Measurements from ENCODE around the gene SRRM2.

Gene SRRM2

GRCh38 chr16:2740476-2740875, 12.0 kb upstream of the SRRM2 start:
- DNase-seq, result no peak

- DNase-seq, result no peak
These were observed 11.3 kb upstream of the SRRM2 start for GRCh38 chr16:2741168-2741567.

DNA sequence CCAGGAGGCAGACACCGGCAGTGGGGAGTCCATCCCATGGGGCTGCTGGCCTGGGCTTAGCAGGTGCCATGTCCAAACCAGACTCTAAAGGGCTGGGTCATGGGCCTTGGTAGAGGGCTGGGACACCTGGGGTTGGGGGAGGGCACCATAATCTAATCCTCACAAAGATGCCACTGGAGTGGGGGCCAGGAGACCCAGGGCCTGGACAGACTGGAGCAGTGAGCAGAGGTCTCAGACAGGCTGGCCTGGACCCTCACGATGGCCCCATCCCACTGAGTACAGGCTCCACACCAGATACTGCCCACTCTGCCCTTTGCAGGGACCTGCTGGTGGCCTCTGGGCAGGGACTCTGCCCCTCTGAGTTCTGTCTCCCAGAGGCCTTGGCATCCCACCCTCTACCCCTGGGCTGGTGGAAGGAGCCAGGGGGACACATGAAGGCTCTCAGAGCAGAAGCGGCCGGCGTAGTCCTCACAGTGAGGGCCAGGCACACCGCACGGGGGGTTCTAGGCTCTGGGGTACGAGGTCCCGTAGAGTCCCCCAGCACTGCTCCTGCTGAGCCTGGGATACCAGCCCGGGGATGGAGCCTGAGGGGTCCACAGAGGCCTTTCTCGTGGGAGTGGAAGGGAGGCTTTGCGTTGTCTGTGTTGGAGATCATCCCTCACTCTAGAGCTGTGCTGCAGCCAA, 10.0 kb upstream of the SRRM2 start:
- DNase-seq, result no peak

- no peak for DNase-seq
These were observed 9.2 kb upstream of the SRRM2 start for GRCh38 chr16:2743007-2743810.

DNA sequence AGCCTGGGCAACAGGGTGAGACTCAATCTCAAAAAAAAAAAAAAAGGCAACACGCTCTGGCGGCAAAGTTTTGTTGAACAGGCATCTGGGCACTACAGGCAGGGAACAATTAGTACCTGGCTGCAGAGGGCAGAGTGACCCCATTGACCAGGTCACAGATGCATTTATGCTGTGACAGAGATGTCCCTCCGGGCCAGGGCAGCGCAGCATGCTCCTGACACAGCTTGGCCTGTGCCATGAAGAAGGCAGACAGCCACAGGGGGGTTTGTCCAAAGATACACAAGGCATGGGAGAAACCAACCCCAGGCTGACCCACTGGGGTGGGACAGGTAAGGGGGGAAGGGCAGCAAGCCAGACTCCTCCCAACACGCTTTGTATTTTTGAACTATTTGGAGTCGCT, 7.7 kb upstream of the SRRM2 start:
- DNase-seq, result no peak

GRCh38 chr16:2745116-2745890, 7.1 kb upstream of the SRRM2 start:
- DNase-seq, result no peak

GRCh38 chr16:2745961-2746360, 6.5 kb upstream of the SRRM2 start:
- DNase-seq, result no peak

DNA sequence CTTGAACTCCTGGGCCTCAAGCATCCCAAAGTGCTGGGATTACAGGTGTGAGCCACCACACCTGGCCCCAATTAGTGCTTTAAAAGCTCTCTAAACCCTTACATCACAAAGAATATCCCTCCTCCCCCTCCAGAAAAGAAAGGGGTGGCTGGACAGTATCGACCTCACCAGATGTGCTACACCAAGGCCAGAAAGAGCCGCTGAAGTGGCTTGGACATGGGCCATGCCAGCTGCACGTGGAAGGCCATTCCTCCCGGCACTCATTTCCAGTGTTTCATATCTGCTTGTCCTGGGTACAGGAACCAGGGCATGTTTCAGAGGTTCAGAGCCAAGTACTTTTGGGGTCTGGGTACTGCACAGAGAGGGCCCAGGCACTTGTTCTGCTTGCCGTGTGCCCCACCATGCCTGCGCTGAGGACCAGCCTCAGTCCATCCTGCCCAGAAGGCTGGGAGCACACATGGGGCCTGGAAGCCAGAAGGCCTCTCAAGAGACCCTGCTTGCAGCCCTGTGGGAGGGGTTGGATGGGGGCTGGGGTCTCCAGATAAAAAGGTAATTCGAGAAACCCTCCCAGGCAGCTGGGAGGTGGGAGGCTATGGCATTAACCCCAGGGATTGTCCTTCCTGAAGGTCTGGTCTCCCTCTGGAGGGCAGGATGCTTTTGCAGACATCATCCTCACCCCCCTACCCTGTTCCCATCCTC, 3.5 kb upstream of the SRRM2 start:
- no peak for DNase-seq

GRCh38 chr16:2749476-2749875, 3.0 kb upstream of the SRRM2 start:
- no peak for DNase-seq

- DNase-seq, result no peak
These were observed 2.5 kb upstream of the SRRM2 start for GRCh38 chr16:2749936-2750335.

GRCh38 chr16:2751577-2752034, 832 bp upstream of the SRRM2 start:
- DNase-seq, result peak; percentile 51

- DNase-seq, result peak; percentile 63
These were observed 653 bp downstream of the SRRM2 start for GRCh38 chr16:2752850-2753732.

- DNase-seq, result no peak
These were observed 1.2 kb downstream of the SRRM2 start for GRCh38 chr16:2753733-2754020.

DNA sequence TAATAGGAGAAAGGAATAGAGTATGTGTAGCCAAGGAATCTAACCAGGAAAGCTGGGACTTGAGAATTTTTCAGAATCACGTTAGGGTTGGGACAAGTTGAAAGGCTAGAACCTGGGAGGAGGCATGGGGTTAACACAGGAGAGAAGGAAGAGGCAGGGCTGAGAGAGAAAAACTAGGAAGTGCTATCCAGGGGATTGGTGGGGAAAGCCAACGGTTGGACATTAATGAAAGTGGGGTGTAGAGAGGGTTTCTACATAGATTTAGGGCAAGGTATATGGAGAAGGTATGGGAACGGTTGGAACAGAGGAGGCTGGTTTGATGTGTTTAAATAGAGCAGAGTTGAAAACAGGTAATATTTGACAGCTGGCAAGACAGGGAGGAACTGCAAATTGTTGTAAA, 2.7 kb downstream of the SRRM2 start:
- DNase-seq, result no peak

- DNase-seq, result no peak
These were observed 4.0 kb downstream of the SRRM2 start for GRCh38 chr16:2756288-2757015.

DNA sequence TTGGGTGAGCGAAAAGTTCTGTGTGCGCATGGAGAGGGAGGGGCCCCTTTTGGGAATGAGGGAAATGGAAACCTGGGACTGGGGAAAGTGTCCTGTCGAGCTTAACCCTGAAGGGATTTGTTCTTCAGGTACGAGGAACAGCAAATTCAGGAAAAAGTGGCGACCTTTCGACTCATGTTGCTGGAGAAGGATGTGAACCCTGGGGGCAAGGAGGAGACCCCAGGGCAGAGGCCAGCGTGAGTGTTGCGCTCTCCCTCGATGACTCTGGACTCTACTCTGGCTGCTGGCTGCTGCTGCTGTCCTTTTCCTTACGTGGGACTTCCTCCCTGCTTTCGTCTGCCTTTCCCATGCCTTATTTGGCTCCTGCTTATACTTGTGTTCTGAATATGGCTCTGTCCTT, 4.9 kb downstream of the SRRM2 start:
- no peak for DNase-seq

- DNase-seq, result no peak
These were observed 9.0 kb downstream of the SRRM2 start for GRCh38 chr16:2761472-2761871.

DNA sequence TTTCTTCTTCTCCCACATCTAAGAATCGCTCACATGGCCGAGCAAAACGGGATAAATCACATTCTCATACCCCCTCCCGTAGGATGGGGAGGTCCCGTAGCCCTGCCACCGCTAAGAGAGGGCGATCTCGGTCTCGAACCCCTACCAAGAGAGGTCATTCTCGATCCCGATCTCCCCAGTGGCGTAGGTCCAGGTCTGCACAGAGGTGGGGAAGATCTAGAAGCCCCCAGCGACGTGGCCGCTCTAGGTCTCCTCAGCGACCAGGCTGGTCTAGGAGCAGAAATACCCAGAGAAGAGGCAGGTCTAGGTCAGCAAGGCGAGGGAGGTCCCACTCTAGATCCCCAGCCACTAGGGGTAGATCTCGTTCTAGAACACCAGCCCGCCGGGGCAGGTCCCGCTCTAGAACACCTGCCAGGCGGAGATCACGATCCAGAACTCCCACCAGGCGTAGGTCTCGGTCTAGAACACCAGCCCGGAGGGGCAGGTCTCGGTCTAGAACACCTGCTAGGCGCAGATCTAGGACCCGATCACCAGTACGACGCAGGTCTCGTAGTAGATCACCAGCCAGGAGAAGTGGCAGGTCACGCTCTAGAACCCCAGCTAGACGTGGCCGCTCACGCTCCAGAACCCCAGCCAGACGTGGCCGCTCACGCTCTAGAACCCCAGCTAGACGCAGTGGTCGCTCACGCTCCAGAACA, 9.6 kb downstream of the SRRM2 start:
- no peak for DNase-seq

- DNase-seq, result no peak
These were observed 10.3 kb downstream of the SRRM2 start for GRCh38 chr16:2762711-2763110.

DNA sequence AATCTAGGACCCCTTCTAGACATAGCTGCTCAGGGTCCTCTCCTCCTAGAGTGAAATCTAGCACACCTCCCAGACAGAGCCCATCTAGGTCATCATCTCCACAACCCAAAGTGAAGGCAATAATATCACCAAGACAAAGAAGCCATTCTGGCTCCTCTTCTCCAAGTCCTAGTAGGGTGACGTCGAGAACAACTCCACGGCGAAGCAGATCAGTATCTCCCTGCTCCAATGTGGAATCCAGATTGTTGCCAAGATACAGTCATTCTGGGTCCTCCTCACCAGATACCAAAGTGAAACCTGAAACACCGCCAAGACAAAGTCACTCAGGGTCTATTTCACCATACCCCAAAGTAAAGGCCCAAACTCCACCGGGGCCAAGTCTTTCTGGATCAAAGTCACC, 10.7 kb downstream of the SRRM2 start:
- DNase-seq, result no peak

- no peak for DNase-seq
These were observed 12.3 kb downstream of the SRRM2 start for GRCh38 chr16:2764718-2765117.

All from NCI-H510A (cell line).